ENCODE data around the gene PARP15. TPM values are rescaled to one million over a fixed set of nuclear protein-coding genes. Genes with fewer than 3 reads are reported as not detected.
"Not testable (repeated sequence)": the region's sequence is repeated elsewhere in the genome, so short reads cannot be mapped to it uniquely, and the experiment has no call there.

The PARP15 gene
- total and polyA plus RNA-seq, 2 donors (not counting 1 experiment from before 2014, with no cell fraction given), result 0.62 to 1.2 TPM

GRCh38 chr3:122642935-122643334 lies 65.5 kb downstream of the PARP15 start:
- Histone ChIP-seq H3K4me1 (ENCODE audit: control insufficient read depth, extremely low read depth, insufficient read depth, low read length) (no peaks in the 10 kb centered on the region), H3K36me3 (ENCODE audit: control insufficient read depth, insufficient read depth, low read length) (no peaks in the 10 kb centered on the region), H3K4me2 (ENCODE audit: extremely low read depth, insufficient read depth, low read length) (no peak overlapping the region), H2AFZ (ENCODE audit: low read length) (no peak overlapping the region), H3K79me2 (ENCODE audit: control insufficient read depth, insufficient read depth, low read length) (no peaks in the 10 kb centered on the region), H3K4me3 (replicated peaks in 1 of 4; ENCODE audit: control extremely low read depth in 1 of 4, insufficient read depth in 1 of 4, low read depth in 3 of 4, low read length in 4 of 4) (no peak overlapping the region), H4K20me1 (ENCODE audit: control insufficient read depth, extremely low read depth, insufficient read depth, low read length) (no peaks in the 10 kb centered on the region), H3K9ac (ENCODE audit: insufficient read depth, low read length) (no peak overlapping the region), H3K9me3 (ENCODE audit: control insufficient read depth, insufficient read depth, low read depth, low read length) (no peaks in the 10 kb centered on the region), H3K27ac (ENCODE audit: insufficient read depth, low read length) (no peak overlapping the region), H3K27me3 (ENCODE audit: control insufficient read depth, insufficient read depth, low read length) (no peaks in the 10 kb centered on the region)
- TF ChIP-seq EZH2 (IDR thresholded peaks at IDR 0.05; ENCODE audit: low read length, missing control alignments) (no peak), CTCF (conservative IDR thresholded peaks at IDR 0.05 in 1 of 2, IDR thresholded peaks at IDR 0.05 in 1 of 2; ENCODE audit: low read depth in 1 of 2, low read length in 2 of 2) (no peak)
- DNase-seq (ENCODE audit: low read depth in 2 of 2), result no peak

- H3K4me3 ChIP-seq (replicated peaks in 1 of 4; ENCODE audit: control extremely low read depth in 1 of 4, insufficient read depth in 1 of 4, low read depth in 3 of 4, low read length in 4 of 4), result no peak overlapping the region
- H3K27me3 ChIP-seq (ENCODE audit: control insufficient read depth, insufficient read depth, low read length), result peaks cover 3% of the 10 kb centered on the region
- H3K9me3 ChIP-seq (ENCODE audit: control insufficient read depth, insufficient read depth, low read depth, low read length), result no peaks in the 10 kb centered on the region
- no peak overlapping the region for H3K4me2 ChIP-seq (ENCODE audit: extremely low read depth, insufficient read depth, low read length)
- no peak overlapping the region for H3K9ac ChIP-seq (ENCODE audit: insufficient read depth, low read length)
- TF ChIP-seq CTCF (conservative IDR thresholded peaks at IDR 0.05 in 1 of 2, IDR thresholded peaks at IDR 0.05 in 1 of 2; ENCODE audit: low read depth in 1 of 2, low read length in 2 of 2), result no peak
- no peak overlapping the region for H3K27ac ChIP-seq (ENCODE audit: insufficient read depth, low read length)
- no peaks in the 10 kb centered on the region for H3K79me2 ChIP-seq (ENCODE audit: control insufficient read depth, insufficient read depth, low read length)
- no peaks in the 10 kb centered on the region for H3K36me3 ChIP-seq (ENCODE audit: control insufficient read depth, insufficient read depth, low read length)
- H3K4me1 ChIP-seq (ENCODE audit: control insufficient read depth, extremely low read depth, insufficient read depth, low read length), result no peaks in the 10 kb centered on the region
- H4K20me1 ChIP-seq (ENCODE audit: control insufficient read depth, extremely low read depth, insufficient read depth, low read length), result no peaks in the 10 kb centered on the region
- DNase-seq (ENCODE audit: low read depth in 2 of 2), result peak in 1 of 2 donors; percentile 18
- peak overlapping the region; percentile 10 for H2AFZ ChIP-seq (ENCODE audit: low read length)
These were observed 68.9 kb downstream of the PARP15 start for GRCh38 chr3:122646146-122646988.

- not testable (repeated sequence) for H3K9me3 ChIP-seq (ENCODE audit: control insufficient read depth, insufficient read depth, low read depth, low read length); H3K4me2 ChIP-seq (ENCODE audit: extremely low read depth, insufficient read depth, low read length); H3K9ac ChIP-seq (ENCODE audit: insufficient read depth, low read length); H3K79me2 ChIP-seq (ENCODE audit: control insufficient read depth, insufficient read depth, low read length); H3K27ac ChIP-seq (ENCODE audit: insufficient read depth, low read length); H4K20me1 ChIP-seq (ENCODE audit: control insufficient read depth, extremely low read depth, insufficient read depth, low read length); H3K27me3 ChIP-seq (ENCODE audit: control insufficient read depth, insufficient read depth, low read length); H2AFZ ChIP-seq (ENCODE audit: low read length); H3K4me3 ChIP-seq (replicated peaks in 1 of 4; ENCODE audit: control extremely low read depth in 1 of 4, insufficient read depth in 1 of 4, low read depth in 3 of 4, low read length in 4 of 4); H3K4me1 ChIP-seq (ENCODE audit: control insufficient read depth, extremely low read depth, insufficient read depth, low read length); DNase-seq (ENCODE audit: low read depth in 2 of 2); H3K36me3 ChIP-seq (ENCODE audit: control insufficient read depth, insufficient read depth, low read length)
These were observed 73.9 kb downstream of the PARP15 start for GRCh38 chr3:122651233-122651907.

- not testable (repeated sequence) for H3K79me2 ChIP-seq (ENCODE audit: control insufficient read depth, insufficient read depth, low read length); H3K36me3 ChIP-seq (ENCODE audit: control insufficient read depth, insufficient read depth, low read length)
These were observed 74.5 kb downstream of the PARP15 start for GRCh38 chr3:122651962-122652361.

GRCh38 chr3:122658336-122658735 lies 80.9 kb downstream of the PARP15 start:
- H2AFZ ChIP-seq (ENCODE audit: low read length); H3K27me3 ChIP-seq (ENCODE audit: control insufficient read depth, insufficient read depth, low read length); H4K20me1 ChIP-seq (ENCODE audit: control insufficient read depth, extremely low read depth, insufficient read depth, low read length); H3K27ac ChIP-seq (ENCODE audit: insufficient read depth, low read length); H3K36me3 ChIP-seq (ENCODE audit: control insufficient read depth, insufficient read depth, low read length); H3K4me1 ChIP-seq (ENCODE audit: control insufficient read depth, extremely low read depth, insufficient read depth, low read length); H3K79me2 ChIP-seq (ENCODE audit: control insufficient read depth, insufficient read depth, low read length); H3K4me2 ChIP-seq (ENCODE audit: extremely low read depth, insufficient read depth, low read length); DNase-seq (ENCODE audit: low read depth in 2 of 2); H3K9me3 ChIP-seq (ENCODE audit: control insufficient read depth, insufficient read depth, low read depth, low read length); H3K4me3 ChIP-seq (replicated peaks in 1 of 4; ENCODE audit: control extremely low read depth in 1 of 4, insufficient read depth in 1 of 4, low read depth in 3 of 4, low read length in 4 of 4); H3K9ac ChIP-seq (ENCODE audit: insufficient read depth, low read length): not testable (repeated sequence)

More at GRCh38 chr3:122651962-122652361, 74.5 kb downstream of the PARP15 start:
- H3K4me3 ChIP-seq (replicated peaks in 1 of 4; ENCODE audit: control extremely low read depth in 1 of 4, insufficient read depth in 1 of 4, low read depth in 3 of 4, low read length in 4 of 4); H3K9me3 ChIP-seq (ENCODE audit: control insufficient read depth, insufficient read depth, low read depth, low read length); H3K9ac ChIP-seq (ENCODE audit: insufficient read depth, low read length); H3K4me2 ChIP-seq (ENCODE audit: extremely low read depth, insufficient read depth, low read length); DNase-seq (ENCODE audit: low read depth in 2 of 2); H3K27me3 ChIP-seq (ENCODE audit: control insufficient read depth, insufficient read depth, low read length); H2AFZ ChIP-seq (ENCODE audit: low read length); H4K20me1 ChIP-seq (ENCODE audit: control insufficient read depth, extremely low read depth, insufficient read depth, low read length); H3K27ac ChIP-seq (ENCODE audit: insufficient read depth, low read length); H3K4me1 ChIP-seq (ENCODE audit: control insufficient read depth, extremely low read depth, insufficient read depth, low read length): not testable (repeated sequence)
